Thyroid gland (tissue), 4 donors: Measurements from ENCODE around the gene KRTAP12-3. TPM values are rescaled to one million over a fixed set of nuclear protein-coding genes. Genes with fewer than 3 reads are reported as not detected.
"Not testable (repeated sequence)": the region's sequence is repeated elsewhere in the genome, so short reads cannot be mapped to it uniquely, and the experiment has no call there.

ENCODE experiments used
- DNase-seq, 2 donors: peaks; one replicate each; pipeline ENCODE4 v3.0.0-alpha.2; 2019
- H3K27ac ChIP-seq, 3 donors: fragments of 200-600 bp; sonication (generic); 1 replicate in 2 of 3; 2 replicates in 1 of 3; pipeline ENCODE4 v1.5.1; 2016 to 2019; ENCODE audit warnings: mild to moderate bottlenecking in 1 of 3, moderate library complexity in 1 of 3
- H3K27me3 ChIP-seq: fragments of 200-600 bp; sonication (generic); one replicate; pipeline ENCODE4 v1.5.1; 2019
- H3K36me3 ChIP-seq, 2 donors: fragments of 200-600 bp; sonication (generic); one replicate each; pipeline ENCODE4 v1.5.1; 2016 to 2019
- H3K4me1 ChIP-seq, 2 donors: fragments of 200-600 bp; sonication (generic); one replicate each; pipeline ENCODE4 v1.5.1; 2017 to 2019
- H3K4me3 ChIP-seq, 3 donors: fragments of 200-600 bp; sonication (generic); replicated peaks in 1 of 3; 1 replicate in 2 of 3; 2 replicates in 1 of 3; pipeline ENCODE4 v1.5.1; 2016; ENCODE audit warnings: mild to moderate bottlenecking in 1 of 3
- H3K9me3 ChIP-seq: fragments of 200-600 bp; sonication (generic); one replicate; pipeline ENCODE4 v1.5.1; 2017
- POLR2A ChIP-seq, 2 donors: fragments of 450-650 bp; IDR thresholded peaks; one replicate each; pipeline ENCODE4 v1.6.1; 2017; ENCODE audit warnings: antibody characterized with exemption in 2 of 2, mild to moderate bottlenecking in 2 of 2, moderate library complexity in 1 of 2
- whole genome bisulfite sequencing, 2 donors: methylation state at CpG; one replicate each; pipeline ENCODE4 v1.1.5; 2017; 5-methylcytosine and 5-hydroxymethylcytosine counted together
- intact Hi-C: fragments of 100-400 bp; cut with DNase I; formaldehyde crosslinking; loops from one replicate; pipeline ENCODE4 v1.15.1; 2023
- total RNA-seq, 4 donors: library from RNA; depleted of rRNA; stranded (reverse); fragments of >200 nt; gene quantifications; one replicate each; pipeline ENCODE4 v1.2.3, GENCODE V29; 2016
- TF ChIP-seq, protein P1 (sequence below), 6 experiments: fragments of 200-600 bp in 3 of 6; fragments of 450-650 bp in 3 of 6; sonication (generic) in 3 of 6; IDR thresholded peaks; one replicate each; pipeline ENCODE4 v1.5.1; 2016 to 2019; ENCODE audit warnings: antibody characterized with exemption in 6 of 6, mild to moderate bottlenecking in 2 of 6, inconsistent platforms in 1 of 6, moderate library complexity in 1 of 6

Gene KRTAP12-3
- total RNA-seq, 4 donors from 2014 or later: not detected

DNA sequence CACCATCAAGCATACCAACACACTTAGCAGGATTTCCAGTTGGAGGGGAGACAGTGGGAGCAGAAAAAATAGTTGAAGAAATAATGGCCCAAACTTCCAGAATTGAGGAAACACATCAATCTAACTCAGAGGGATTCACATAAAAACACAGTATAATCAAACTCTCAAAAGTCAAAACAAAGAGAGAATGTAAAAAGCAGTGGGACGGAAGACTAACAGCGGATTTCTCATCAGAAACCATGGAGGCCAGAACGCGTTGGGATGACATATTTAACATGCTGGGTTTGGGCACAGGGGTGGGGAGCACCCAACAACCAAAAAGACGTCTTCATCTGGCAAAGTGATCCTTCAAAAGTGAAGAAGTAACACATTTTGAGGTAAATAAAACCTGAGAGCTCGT lies 37.8 kb upstream of the KRTAP12-3 start:
- no peaks in the 10 kb centered on the region for H3K9me3 ChIP-seq
- H3K36me3 ChIP-seq: no peaks in the 10 kb centered on the region
- TF ChIP-seq POLR2A (IDR thresholded peaks at IDR 0.05): no peak
- TF ChIP-seq, protein P1, sequence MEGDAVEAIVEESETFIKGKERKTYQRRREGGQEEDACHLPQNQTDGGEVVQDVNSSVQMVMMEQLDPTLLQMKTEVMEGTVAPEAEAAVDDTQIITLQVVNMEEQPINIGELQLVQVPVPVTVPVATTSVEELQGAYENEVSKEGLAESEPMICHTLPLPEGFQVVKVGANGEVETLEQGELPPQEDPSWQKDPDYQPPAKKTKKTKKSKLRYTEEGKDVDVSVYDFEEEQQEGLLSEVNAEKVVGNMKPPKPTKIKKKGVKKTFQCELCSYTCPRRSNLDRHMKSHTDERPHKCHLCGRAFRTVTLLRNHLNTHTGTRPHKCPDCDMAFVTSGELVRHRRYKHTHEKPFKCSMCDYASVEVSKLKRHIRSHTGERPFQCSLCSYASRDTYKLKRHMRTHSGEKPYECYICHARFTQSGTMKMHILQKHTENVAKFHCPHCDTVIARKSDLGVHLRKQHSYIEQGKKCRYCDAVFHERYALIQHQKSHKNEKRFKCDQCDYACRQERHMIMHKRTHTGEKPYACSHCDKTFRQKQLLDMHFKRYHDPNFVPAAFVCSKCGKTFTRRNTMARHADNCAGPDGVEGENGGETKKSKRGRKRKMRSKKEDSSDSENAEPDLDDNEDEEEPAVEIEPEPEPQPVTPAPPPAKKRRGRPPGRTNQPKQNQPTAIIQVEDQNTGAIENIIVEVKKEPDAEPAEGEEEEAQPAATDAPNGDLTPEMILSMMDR (IDR thresholded peaks at IDR 0.05): no peak
- no peaks in the 10 kb centered on the region for H3K4me1 ChIP-seq
- intact Hi-C loops: no loop called here
- DNase-seq: no peak
- no peaks in the 10 kb centered on the region for H3K27me3 ChIP-seq
- H3K27ac ChIP-seq: no peak overlapping the region
- 88 to 91% methylated on average over 6 of the region's 6 CpGs for WGBS, 2 donors
- no peak overlapping the region for H3K4me3 ChIP-seq

DNA sequence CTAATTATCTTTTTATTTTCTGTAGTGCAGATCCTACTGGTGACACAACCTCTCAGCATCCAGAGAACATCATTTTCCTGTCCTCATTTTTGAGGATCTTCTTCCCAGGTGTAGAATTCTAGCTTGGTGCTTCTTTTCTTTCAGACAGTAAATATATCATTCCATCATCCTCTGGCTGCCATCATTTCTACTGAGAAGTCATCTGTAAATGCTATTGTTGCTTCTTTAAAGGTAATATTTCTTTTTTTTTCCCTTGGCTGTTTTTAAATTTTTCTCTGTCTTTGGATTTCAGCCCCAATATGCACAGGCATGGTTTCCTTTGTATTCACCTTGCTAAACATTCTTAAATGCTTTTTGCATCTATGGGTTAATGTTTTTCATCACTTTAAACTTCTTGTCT lies 34.2 kb upstream of the KRTAP12-3 start:
- H3K27me3 ChIP-seq: no peaks in the 10 kb centered on the region
- no peak for TF ChIP-seq POLR2A (IDR thresholded peaks at IDR 0.05)
- TF ChIP-seq, protein P1 (IDR thresholded peaks at IDR 0.05): no peak
- H3K36me3 ChIP-seq: no peaks in the 10 kb centered on the region
- intact Hi-C loops: no loop called here
- H3K4me1 ChIP-seq: no peaks in the 10 kb centered on the region
- no peaks in the 10 kb centered on the region for H3K9me3 ChIP-seq
- no peak overlapping the region for H3K27ac ChIP-seq
- no peak for DNase-seq
- H3K4me3 ChIP-seq: no peak overlapping the region

DNA sequence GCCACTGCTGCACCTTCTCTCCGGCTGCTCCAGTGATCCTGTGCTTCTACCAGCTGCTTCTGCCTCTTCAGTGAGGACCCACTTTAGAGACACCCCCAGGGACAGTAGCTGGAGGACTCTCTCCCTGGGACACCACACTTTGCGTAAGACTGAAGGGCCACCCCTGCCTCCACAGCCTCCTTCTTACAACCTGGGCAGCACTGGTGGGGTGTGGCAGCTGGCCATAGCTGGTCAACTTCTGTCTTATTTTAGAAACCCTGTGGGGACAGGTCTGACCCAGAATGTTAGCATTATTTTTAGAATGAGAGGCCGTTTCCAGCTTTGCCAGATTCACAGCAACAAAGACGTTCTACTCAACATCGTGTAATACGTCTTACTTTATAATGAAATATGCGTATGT lies 32.0 kb upstream of the KRTAP12-3 start:
- H3K27me3 ChIP-seq: no peaks in the 10 kb centered on the region
- intact Hi-C loops: no loop called here
- no peaks in the 10 kb centered on the region for H3K4me1 ChIP-seq
- WGBS, 2 donors: 90% methylated on average over 6 to 7 of the region's 7 CpGs
- no peak overlapping the region for H3K27ac ChIP-seq
- TF ChIP-seq, protein P1 (IDR thresholded peaks at IDR 0.05): no peak
- no peak for TF ChIP-seq POLR2A (IDR thresholded peaks at IDR 0.05)
- H3K4me3 ChIP-seq: no peak overlapping the region
- H3K36me3 ChIP-seq: no peaks in the 10 kb centered on the region
- no peak for DNase-seq
- no peaks in the 10 kb centered on the region for H3K9me3 ChIP-seq

DNA sequence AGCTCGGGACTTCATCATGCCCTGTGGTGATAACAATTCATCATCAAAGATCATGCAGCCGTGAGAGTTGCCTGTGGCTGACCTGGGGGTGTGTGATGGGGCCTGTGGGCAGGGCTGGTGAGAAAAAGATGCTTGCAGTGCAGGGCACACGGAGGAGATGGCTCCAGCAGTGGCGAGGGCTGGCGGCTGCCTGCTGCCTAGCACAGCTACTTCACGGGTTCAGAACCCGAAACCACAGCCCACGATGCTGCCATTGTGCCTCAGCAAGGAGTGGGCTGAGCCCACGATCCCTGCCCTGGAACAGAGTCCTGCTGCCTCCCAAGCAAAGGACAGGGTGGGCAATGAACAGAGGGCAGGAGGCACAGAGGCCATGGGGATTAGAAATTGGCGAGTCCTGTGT lies 31.5 kb upstream of the KRTAP12-3 start:
- DNase-seq: no peak
- Histone ChIP-seq H3K27me3 (no peaks in the 10 kb centered on the region), H3K9me3 (no peaks in the 10 kb centered on the region), H3K4me3 (no peak overlapping the region), H3K4me1 (no peaks in the 10 kb centered on the region), H3K36me3 (no peaks in the 10 kb centered on the region), H3K27ac (no peak overlapping the region)
- intact Hi-C loops: no loop called here
- TF ChIP-seq, protein P1 (IDR thresholded peaks at IDR 0.05): no peak
- TF ChIP-seq POLR2A (IDR thresholded peaks at IDR 0.05): no peak
- 88 to 89% methylated on average over 7 to 8 of the region's 10 CpGs for WGBS, 2 donors

DNA sequence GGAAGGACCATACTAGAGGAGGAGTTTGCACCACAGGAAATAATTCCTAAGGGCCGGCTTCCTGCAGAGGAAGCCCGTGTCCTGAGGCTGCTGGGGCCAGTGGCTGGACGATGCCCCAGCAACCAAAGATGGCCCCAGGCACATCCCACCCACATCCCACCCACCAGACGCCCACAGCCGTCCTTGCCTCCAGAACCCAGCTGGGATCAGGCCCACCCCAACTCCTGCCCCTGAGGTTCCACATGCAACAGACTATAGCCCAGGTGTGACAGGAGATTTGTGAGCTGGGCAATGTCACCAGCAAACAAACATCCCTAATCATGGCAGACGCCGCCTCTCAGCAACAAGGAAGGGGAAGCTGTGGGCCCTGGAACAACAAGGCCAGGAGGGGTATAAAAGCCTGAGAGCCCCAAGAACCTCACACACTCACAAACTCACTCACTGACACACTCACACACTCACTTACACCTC lies 31.0 kb upstream of the KRTAP12-3 start, which contains the start of gene KRTAP10-9:
TSS of gene KRTAP10-9 (plus strand) at position 421 of the 471 bp plus-strand sequence. CDS start 79 bp downstream, outside the sequence.
- no peak within 1 kb of the TSS for H3K4me3 ChIP-seq
- H3K9me3 ChIP-seq: no peaks in the 10 kb centered on the region
- no peaks in the 10 kb centered on the region for H3K27me3 ChIP-seq
- no peak for TF ChIP-seq POLR2A (IDR thresholded peaks at IDR 0.05)
- TF ChIP-seq, protein P1 (IDR thresholded peaks at IDR 0.05): no peak
- 66% methylated on average over 7 of the region's 7 CpGs; no CpG with 5 or more reads in 1 of the 2 donors for WGBS, 2 donors
- DNase-seq: no peak
- no peaks in the 10 kb centered on the region for H3K36me3 ChIP-seq
- intact Hi-C loops: no loop called here
- H3K4me1 ChIP-seq: no peaks in the 10 kb centered on the region
- no peak within 1 kb of the TSS for H3K27ac ChIP-seq

DNA sequence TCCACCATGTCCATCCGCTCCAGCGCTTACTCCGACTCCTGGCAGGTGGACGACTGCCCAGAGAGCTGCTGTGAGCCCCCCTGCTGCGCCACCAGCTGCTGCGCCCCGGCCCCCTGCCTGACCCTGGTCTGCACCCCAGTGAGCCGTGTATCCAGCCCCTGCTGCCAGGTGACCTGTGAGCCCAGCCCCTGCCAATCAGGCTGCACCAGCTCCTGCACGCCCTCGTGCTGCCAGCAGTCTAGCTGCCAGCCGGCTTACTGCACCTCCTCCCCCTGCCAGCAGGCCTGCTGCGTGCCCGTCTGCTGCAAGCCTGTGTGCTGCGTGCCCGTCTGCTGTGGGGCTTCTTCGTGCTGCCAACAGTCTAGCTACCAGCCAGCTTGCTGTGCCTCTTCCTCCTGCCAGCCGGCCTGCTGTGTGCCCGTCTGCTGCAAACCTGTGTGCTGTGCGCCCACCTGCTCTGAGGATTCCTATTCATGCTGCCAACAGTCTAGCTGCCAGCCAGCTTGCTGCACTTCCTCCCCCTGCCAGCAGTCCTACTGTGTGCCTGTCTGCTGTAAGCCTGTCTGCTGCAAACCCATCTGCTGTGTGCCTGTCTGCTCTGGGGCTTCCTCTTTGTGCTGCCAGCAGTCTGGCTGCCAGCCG lies 30.4 kb upstream of the KRTAP12-3 start:
- H3K27me3 ChIP-seq, H3K36me3 ChIP-seq, H3K9me3 ChIP-seq, H3K4me1 ChIP-seq, intact Hi-C loops, H3K4me3 ChIP-seq, DNase-seq, H3K27ac ChIP-seq: not testable (repeated sequence)
- 85 to 90% methylated on average over 15 to 20 of the region's 20 CpGs for WGBS, 2 donors

DNA sequence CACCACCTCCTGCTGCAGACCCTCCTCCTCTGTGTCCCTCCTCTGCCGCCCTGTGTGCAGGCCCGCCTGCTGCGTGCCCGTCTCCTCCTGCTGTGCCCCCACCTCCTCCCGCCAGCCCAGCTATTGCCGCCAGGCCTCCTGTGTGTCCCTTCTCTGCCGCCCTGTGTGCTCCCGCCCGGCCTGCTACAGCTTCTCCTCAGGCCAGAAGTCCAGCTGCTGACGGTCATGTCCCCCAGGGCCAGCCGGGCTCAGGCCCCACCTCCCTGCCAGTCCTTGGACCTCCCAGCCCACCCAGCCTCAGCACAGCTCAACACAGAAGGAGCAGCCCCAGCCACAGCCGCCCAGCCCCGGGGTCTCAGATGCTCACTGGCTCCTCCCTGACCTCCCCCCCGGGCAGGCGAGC lies 29.9 kb upstream of the KRTAP12-3 start:
- H3K27me3 ChIP-seq, DNase-seq, H3K4me1 ChIP-seq, H3K4me3 ChIP-seq, H3K9me3 ChIP-seq, H3K36me3 ChIP-seq, intact Hi-C loops, H3K27ac ChIP-seq: not testable (repeated sequence)
- WGBS, 2 donors: 60 to 66% methylated on average over 8 to 10 of the region's 15 CpGs
